Adipocyte (in vitro differentiated cells): ENCODE results near the gene KIRREL1.
"Not testable (repeated sequence)": the region's sequence is repeated elsewhere in the genome, so short reads cannot be mapped to it uniquely, and the experiment has no call there.

ENCODE experiments used
- DNase-seq: peaks from one replicate; pipeline ENCODE4 v3.0.0-alpha.2; 2015; ENCODE audit warnings: low read depth
- H3K27me3 ChIP-seq: replicated peaks from 2 replicates; pipeline ENCODE4 v1.7.0; 2013; ENCODE audit warnings: mild to moderate bottlenecking, low read length, moderate library complexity; ENCODE audit not compliant: control insufficient read depth, insufficient read depth
- H3K36me3 ChIP-seq: 2 replicates; pipeline ENCODE4 v1.7.0; 2013; ENCODE audit warnings: low read length, mild to moderate bottlenecking, moderate library complexity; ENCODE audit not compliant: control insufficient read depth, insufficient read depth, severe bottlenecking
- H3K4me1 ChIP-seq: 2 replicates; pipeline ENCODE4 v1.7.0; 2013; ENCODE audit warnings: mild to moderate bottlenecking, low read length, moderate library complexity; ENCODE audit not compliant: control insufficient read depth, insufficient read depth
- H3K4me3 ChIP-seq: 2 replicates; pipeline ENCODE4 v1.7.0; 2013; ENCODE audit warnings: mild to moderate bottlenecking, low read length, moderate library complexity
- H3K9ac ChIP-seq: 2 replicates; pipeline ENCODE4 v1.7.0; 2013; ENCODE audit warnings: mild to moderate bottlenecking, low read length, moderate library complexity
- H3K9me3 ChIP-seq: 2 replicates; pipeline ENCODE4 v1.7.0; 2013; ENCODE audit warnings: mild to moderate bottlenecking, low read length, moderate library complexity; ENCODE audit not compliant: control insufficient read depth

The KIRREL1 gene

GRCh38 chr1:158128531-158128930 lies 135.1 kb downstream of the KIRREL1 start:
- not testable (repeated sequence) for H3K4me1 ChIP-seq, H3K27me3 ChIP-seq, DNase-seq, H3K4me3 ChIP-seq, H3K36me3 ChIP-seq, H3K9me3 ChIP-seq, H3K9ac ChIP-seq

- no peaks in the 10 kb centered on the region for H3K36me3 ChIP-seq
- no peak overlapping the region for H3K9ac ChIP-seq
- H3K9me3 ChIP-seq = no peaks in the 10 kb centered on the region
- DNase-seq = no peak
- H3K4me1 ChIP-seq = no peaks in the 10 kb centered on the region
- H3K4me3 ChIP-seq = no peak overlapping the region
- H3K27me3 ChIP-seq = no peaks in the 10 kb centered on the region
Observed at GRCh38 chr1:158131217-158131616, 137.8 kb downstream of the KIRREL1 start.

GRCh38 chr1:158140764-158141192 lies 147.3 kb downstream of the KIRREL1 start:
- H3K4me3 ChIP-seq = no peak overlapping the region
- H3K9me3 ChIP-seq = no peaks in the 10 kb centered on the region
- no peaks in the 10 kb centered on the region for H3K27me3 ChIP-seq
- peak; percentile 24 for DNase-seq
- H3K9ac ChIP-seq = no peak overlapping the region
- H3K36me3 ChIP-seq = no peaks in the 10 kb centered on the region
- H3K4me1 ChIP-seq = peaks cover 10% of the 10 kb centered on the region

GRCh38 chr1:158145173-158145719 lies 151.8 kb downstream of the KIRREL1 start:
- Histone ChIP-seq H3K9me3 (no peaks in the 10 kb centered on the region), H3K4me1 (peaks cover 28% of the 10 kb centered on the region), H3K36me3 (no peaks in the 10 kb centered on the region), H3K9ac (no peak overlapping the region), H3K27me3 (no peaks in the 10 kb centered on the region), H3K4me3 (no peak overlapping the region)
- peak; percentile 70 for DNase-seq

- Histone ChIP-seq H3K4me1 (peaks cover 28% of the 10 kb centered on the region), H3K27me3 (no peaks in the 10 kb centered on the region), H3K4me3 (no peak overlapping the region), H3K36me3 (no peaks in the 10 kb centered on the region), H3K9ac (no peak overlapping the region), H3K9me3 (no peaks in the 10 kb centered on the region)
- peak; percentile 3 for DNase-seq
Observed at GRCh38 chr1:158146165-158146564, 152.7 kb downstream of the KIRREL1 start.

- no peak overlapping the region for H3K4me3 ChIP-seq
- peaks cover 28% of the 10 kb centered on the region for H3K4me1 ChIP-seq
- no peaks in the 10 kb centered on the region for H3K9me3 ChIP-seq
- no peaks in the 10 kb centered on the region for H3K27me3 ChIP-seq
- H3K9ac ChIP-seq = no peak overlapping the region
- no peaks in the 10 kb centered on the region for H3K36me3 ChIP-seq
- DNase-seq = no peak
Observed at GRCh38 chr1:158146739-158147138, 153.3 kb downstream of the KIRREL1 start.

GRCh38 chr1:158147401-158147800 lies 154.0 kb downstream of the KIRREL1 start:
- Histone ChIP-seq H3K27me3 (no peaks in the 10 kb centered on the region), H3K4me1 (peaks cover 28% of the 10 kb centered on the region), H3K9ac (no peak overlapping the region), H3K4me3 (no peak overlapping the region), H3K36me3 (no peaks in the 10 kb centered on the region), H3K9me3 (no peaks in the 10 kb centered on the region)
- no peak for DNase-seq

GRCh38 chr1:158147869-158148268 lies 154.4 kb downstream of the KIRREL1 start:
- Histone ChIP-seq H3K4me3 (no peak overlapping the region), H3K9me3 (no peaks in the 10 kb centered on the region), H3K36me3 (no peaks in the 10 kb centered on the region), H3K9ac (no peak overlapping the region), H3K27me3 (no peaks in the 10 kb centered on the region), H3K4me1 (peaks cover 28% of the 10 kb centered on the region)
- DNase-seq = no peak

- H3K9ac ChIP-seq = no peak overlapping the region
- H3K9me3 ChIP-seq = no peaks in the 10 kb centered on the region
- peaks cover 28% of the 10 kb centered on the region for H3K4me1 ChIP-seq
- H3K36me3 ChIP-seq = no peaks in the 10 kb centered on the region
- H3K27me3 ChIP-seq = no peaks in the 10 kb centered on the region
- H3K4me3 ChIP-seq = no peak overlapping the region
- no peak for DNase-seq
Observed at GRCh38 chr1:158148468-158148867, 155.0 kb downstream of the KIRREL1 start.

- peak overlapping the region; percentile 86 for H3K4me3 ChIP-seq
- H3K9me3 ChIP-seq = no peaks in the 10 kb centered on the region
- peaks cover 28% of the 10 kb centered on the region for H3K4me1 ChIP-seq
- no peak for DNase-seq
- no peaks in the 10 kb centered on the region for H3K36me3 ChIP-seq
- H3K9ac ChIP-seq = peak overlapping the region; percentile 82
- no peaks in the 10 kb centered on the region for H3K27me3 ChIP-seq
Observed at GRCh38 chr1:158149175-158149574, 155.7 kb downstream of the KIRREL1 start.
